NCI-H2196 treated with DMSO at 0.1 percent for 48 hours (cell line): ENCODE data around the gene TXNDC17.
"Not testable (repeated sequence)": the region's sequence is repeated elsewhere in the genome, so short reads cannot be mapped to it uniquely, and the experiment has no call there.

Experiments
- DNase-seq: peaks from one replicate; lab custom pipeline; 2025; ENCODE audit not compliant: unreplicated experiment; lab: John Stamatoyannopoulos, UW

TXNDC17 gene

DNA sequence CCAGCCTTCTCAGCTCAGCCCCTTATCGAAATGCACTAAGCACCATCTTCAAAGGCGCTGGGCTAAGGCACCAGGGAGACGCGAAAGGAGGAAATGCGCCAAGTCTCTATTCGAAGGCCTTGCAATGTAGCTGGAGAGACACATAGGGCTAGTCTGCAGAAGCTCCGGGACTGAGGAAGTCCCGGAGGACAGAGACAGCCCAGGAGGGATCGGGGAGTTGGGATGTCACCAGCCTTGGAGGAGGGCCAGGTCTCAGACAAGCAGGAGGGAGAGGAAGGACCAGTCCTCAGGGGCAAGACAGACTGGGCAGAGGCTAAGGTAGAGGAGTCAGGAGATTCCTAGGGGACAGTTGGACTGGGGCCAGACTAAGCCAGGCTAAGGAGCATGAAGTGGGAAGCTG lies 19.2 kb downstream of the TXNDC17 start:
- no peak for DNase-seq

DNA sequence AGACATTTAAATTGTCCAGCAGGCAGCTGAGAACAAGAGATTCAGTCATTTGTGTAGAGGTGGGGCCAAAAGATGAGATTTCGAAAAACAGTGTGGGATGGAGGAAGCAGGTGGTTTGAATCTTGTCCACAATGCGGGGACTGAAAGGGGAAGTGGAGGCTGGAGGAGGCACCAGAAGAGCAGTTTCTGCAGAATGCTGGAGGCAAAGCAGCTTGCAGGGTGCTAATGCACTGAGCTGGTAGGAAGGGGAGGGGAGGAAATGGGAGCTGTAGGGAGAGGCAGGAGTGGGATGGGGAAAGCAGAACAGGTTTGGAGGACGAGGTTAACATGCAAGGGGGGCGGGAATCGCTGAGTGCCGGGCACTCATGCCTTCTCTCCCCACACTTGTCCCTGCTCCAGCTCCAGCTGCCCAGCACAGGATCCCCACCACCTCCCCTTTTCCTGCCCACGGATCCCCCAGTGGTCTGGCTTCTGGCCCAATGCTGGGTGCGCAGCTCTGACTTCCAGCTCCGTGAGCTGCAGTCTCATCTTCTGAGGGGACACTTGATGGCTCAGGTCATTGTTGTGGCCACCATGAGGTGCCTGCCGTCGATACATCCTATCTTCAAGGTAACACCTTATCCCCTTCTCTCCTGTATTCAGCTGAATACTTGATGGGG lies 20.1 kb downstream of the TXNDC17 start:
- no peak for DNase-seq

DNA sequence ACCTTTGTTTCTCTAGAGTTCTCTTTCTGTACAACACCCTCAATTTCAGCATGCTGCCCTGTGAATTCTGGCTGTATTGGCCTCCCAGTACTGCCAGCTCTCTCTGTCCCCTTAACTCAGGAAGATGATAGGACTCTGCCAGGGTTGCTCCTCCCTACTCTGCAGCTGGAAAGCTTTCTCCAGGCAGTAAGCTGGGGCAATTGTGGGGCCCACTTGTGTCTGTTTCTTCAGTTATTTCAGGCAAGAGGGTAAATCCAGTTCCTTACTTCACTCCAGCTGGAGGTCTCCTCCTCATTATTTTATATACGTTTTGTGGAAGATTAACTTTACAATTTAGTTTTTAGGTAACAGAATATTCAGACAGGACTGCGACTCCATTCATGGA lies 20.6 kb downstream of the TXNDC17 start:
- DNase-seq = no peak

DNA sequence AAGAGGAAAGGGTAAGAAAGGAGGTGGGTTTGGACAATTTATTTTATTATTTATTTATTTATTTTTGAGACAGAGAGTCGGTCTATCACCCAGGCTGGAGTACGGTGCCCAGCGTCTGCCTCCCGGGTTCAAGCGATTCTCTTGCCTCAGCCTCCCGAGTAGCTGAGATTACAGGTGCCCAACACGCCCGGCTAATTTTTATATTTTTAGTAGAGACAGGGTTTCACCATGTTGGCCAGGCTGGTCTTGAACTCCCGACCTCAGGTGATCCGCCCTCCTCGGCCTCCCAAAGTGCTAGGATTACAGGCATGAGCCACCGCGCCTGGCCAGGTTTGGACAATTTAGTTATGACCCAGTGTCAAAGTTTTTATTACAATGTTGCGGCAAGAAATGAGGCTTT lies 22.3 kb downstream of the TXNDC17 start:
- not testable (repeated sequence) for DNase-seq

DNA sequence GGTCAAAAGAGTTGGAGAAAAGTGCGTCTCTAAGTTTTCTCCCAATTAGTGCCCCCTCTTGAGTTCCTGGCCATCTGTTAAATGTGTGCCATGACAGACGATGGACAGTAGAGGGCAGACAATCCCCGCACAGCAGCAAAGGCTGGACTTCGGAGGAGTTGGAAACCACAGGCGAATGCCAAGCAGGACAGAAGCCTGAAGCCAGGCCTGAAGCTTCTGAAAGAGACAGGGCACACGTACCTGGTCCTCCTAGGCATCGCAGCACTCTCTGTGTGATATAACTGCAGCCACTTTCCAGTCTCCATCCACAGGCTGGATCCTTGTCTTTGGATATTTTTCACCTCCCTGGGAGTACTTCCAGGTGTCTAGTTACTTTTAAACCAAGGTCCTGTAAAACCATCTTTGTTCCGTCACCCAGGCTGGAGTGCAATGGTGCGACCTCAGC lies 25.2 kb downstream of the TXNDC17 start:
- peak; percentile 13 for DNase-seq

DNA sequence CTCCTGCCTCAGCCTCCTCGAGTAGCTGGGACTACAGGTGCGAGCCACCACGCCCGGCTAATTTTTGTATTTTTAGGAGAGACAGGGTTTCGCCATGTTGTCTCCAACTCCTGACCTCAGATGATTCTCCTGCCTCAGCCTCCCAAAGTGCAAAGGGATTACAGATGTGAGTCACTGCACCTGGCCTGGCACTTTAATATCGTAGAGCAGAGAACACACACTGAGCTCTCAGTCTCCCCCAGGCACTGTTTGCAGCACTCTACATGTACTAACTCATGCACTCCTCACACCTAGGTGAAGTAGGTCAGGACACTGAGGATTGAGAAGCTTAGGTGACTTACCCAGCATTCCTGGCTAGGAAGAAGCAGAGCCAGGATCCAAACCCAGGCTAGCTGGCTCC lies 25.7 kb downstream of the TXNDC17 start:
- DNase-seq = no peak

DNA sequence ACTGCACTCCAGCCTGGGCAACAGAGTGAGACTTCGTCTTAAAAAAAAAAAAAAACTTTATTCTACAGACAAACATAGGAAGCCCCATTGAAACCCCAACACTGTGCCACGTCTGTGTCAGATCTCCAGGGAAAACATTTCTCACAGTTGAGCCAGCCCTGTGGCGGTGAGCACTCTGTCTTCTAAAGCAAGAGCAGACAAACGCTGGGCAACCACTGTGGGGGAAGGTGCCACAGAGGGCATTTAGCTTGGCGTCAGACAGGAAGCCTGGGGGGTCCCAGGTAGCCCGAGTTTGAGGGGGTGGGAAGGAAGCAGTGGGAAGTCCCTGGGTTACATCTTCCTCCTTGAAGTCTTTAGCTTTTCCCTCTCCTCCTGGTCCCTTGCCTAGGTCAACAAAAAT lies 26.7 kb downstream of the TXNDC17 start:
- no peak for DNase-seq

DNA sequence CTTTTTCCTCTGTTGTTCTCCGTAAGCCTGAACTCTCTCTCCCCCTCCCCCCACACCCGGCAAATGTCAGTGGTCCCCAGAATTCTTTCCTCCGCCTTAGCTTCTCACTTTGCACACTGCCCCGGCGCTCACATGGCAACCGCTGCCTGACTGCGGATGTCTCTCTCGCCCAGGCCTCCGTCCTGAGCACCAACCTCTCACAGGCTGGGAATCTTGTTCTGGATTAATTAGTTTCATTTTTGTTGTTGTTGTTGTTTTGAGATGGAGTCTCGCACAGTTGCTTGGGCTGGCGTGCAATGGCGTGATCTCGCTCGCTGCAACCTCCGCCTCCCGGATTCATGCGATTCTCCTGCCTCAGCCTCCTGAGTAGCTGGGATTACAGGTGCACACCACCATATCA lies 27.4 kb downstream of the TXNDC17 start:
- DNase-seq = no peak

DNA sequence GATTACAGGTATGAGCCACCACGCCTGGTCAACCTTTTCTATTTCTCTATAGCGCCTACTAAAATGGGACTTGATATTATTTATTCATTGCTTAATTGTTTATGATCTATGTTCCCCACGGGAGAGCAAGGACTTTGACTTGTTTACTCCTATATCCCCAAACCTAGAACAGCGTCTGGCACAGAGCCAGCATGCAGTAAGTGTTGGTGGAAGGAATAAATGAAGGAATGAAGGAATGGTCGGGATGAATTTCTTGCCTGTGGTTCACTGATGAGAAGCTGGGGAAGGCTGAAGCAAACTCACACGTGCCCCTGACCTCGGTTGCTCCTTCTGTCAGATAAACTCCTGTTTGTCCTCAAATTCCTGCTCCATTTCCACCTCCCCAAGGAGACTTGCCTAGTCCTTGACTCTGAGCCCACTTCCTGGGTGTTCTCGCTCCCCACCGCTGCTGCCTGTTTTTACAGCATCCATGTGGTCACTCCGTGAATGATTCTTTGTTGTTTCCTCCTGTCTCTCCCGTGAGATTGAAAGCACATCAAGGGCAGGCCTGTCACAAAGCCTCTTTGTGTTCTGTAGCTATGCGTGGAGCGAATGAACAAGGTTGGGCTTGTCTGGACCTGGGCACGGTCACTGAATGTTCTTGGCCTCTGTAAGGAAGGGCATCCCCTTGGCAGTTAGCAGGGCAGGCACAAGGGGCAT lies 28.0 kb downstream of the TXNDC17 start:
- no peak for DNase-seq

DNA sequence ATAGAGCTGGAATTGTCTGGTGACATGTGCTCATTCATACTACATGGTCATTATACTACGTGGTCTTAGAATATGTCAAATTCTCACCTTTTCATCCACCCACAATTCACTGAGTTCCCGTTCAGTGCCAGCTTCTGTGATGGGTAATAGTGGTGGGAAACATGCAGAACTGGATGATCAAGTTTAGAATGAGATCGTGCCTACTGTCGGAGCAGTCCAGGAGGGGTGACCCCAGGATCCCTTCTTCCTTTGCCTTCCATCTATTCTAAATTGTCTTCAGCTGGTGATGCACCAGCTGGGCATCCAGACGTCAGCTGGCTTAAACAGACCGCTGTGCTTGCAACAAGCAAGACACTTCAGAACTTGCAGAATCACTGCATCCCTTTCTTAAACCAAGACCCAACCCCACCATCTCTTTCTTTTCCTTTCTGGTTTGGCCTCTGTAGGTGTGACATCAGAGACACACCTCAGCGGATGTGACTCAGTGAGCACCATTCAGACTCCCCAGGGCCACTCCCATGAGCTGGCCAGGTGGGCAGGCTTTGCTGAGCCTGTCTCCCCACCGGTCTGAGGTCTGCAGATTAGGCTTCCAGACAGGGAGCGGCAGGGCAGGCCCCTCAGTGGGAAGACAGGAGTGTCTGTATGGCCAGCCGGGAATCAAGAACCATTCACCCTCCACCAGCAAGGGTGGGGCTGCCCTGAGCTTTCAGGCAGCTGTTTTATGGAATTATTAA lies 28.8 kb downstream of the TXNDC17 start:
- no peak for DNase-seq

DNA sequence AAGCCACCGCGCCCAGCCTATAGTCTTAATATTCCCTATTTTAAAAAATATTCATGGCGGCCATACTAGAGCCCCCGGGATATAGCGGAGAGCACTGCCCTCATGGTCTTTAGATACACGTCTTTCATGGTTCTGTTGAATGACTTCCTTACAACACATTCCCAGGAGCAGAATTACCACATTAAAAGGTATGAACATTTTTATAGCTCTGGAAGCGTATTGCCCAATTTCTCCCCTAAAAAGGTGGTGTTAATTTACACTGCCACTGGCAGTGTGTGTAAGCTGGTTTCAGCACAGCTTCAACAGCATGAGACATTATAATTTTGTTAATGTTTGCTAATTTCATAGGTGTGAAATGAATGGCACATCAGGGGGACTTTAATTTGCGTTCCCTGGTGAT lies 29.7 kb downstream of the TXNDC17 start:
- no peak for DNase-seq

DNA sequence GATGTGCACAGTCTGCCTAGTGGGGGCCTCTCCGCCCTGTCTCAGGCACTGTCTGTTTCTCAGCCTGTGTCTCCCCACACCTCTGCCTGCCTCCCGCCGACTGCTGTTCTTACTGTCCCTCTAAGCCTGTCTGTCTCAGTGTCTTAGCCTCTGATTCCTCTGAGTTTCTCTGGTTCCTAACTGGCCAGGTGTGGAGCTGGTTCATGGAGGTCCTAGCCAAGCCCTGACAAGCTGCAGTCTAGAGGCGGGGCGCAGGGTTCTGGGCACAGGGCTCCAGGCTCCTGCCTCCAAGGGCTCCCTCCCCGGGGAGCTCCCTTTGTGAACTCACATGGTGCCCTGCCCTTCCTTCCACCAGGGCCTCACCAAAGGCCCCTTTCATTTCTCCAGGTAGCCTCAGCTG lies 30.1 kb downstream of the TXNDC17 start:
- DNase-seq = no peak

DNA sequence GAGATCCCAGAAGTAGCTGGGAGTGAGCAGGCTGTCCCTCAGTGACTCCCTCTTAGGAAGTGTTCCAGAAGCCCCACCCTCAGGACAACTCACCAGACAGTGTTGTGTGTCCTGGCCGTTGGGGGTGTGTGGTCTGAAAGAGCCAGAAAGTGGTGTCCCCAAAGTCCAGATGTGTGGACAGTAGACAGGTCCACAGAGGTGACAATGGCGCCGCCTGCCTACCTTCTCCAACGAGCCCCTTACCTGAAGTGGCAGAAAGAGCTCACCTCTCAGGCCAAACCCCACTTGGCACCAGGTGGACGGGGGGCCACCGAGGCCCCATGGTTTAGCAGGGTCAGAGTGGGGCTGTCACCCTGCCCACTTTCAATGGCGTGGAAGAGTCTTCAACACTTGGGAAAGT lies 30.6 kb downstream of the TXNDC17 start:
- DNase-seq = no peak

DNA sequence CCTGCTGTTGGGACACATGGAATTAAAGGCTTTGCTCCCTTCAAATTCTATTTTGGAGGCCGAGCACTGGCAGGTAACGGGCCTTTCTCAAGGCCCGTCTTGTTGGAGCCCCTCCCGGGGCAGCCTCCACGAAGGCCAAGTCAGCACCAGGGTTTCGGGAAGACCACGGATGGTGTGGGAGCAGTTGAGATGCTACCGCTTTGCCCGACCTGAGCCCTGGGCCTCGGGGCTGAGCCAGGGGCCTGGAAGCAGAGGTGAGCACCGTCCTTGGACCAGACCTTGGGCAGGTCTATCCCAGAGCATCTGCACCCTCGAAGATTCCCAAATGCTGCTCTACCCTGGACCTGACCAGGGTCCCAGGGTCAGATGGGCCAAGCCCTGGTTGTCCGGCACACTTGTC lies 33.7 kb downstream of the TXNDC17 start:
- no peak for DNase-seq

DNA sequence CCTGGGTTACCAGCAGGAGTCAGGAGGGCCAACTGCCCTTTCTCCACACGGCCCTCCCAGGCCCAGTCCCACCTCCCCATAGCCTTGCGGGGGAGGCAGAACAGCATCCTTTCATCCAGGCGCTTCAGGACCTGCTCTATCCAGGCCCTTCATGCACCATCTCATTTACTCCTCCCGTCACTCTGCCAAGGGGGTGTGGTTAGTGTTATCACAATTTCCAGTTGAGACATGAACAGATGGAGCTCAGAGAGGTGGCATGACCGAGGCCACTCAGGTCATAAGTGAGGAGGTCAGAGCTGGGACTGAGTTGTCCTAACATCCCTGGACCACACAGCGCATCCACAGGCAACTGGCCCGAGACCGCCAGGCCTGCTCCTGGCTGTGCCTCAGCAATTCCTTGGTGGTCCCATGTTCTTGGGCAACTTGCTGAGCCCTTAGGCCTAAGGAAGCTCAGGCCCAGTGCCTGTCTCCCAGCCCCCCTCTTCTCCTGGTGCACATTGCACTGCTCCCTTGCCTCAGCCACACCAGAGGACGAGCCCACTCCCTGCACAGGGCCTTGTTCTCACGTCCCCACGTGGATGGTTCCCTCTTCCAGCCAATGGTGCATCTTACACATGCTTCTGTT lies 34.5 kb downstream of the TXNDC17 start:
- no peak for DNase-seq

DNA sequence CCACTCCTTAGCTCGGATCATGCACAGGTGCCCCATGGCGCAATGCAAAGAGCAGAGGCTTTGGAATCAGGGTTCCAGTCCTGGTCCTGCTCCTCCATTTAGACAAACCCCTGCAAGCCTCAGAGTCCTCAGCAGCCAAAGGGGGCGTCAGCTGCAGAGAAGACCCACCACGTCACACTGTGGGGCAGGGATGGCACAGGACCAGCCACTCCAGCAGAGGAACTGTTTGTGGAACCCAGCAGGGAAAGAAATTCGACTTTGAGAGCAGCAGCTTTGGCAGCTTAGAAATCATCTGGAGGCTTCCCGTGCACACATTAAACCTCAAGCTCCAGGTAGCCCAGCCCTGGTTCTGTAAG lies 35.9 kb downstream of the TXNDC17 start:
- no peak for DNase-seq

DNA sequence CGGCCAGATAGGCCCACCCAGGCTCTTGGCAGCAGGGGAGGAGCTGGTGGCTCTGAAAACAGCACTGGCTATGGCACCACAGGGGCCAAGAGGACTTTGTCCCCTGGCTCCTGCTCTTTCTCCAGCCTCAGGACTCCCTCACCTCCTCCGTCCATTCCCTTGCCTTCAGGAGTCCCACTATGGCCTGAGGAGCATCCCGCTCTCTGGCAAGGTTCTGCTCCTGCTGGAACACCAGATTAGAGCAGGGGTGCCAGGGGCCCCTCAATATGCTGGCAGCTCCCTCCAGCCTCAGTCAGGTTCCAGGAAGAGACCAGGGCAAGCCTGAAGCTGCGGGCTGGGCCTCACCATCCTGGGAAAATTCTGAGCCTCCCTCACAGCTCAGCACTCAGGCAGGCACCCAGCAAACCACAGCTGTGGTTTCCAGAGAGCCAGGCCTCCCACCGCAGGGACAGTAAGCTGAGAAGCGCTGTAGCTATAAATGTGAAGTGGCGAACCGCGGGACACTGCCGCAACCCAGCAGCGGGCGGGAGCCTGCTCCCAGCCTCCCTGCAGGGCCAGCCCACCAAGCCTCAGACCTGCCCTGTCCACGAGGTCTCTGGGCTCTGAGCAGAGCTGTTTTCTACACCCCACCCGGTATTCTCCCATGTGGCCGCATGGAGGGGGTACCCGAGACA lies 36.4 kb downstream of the TXNDC17 start:
- no peak for DNase-seq

DNA sequence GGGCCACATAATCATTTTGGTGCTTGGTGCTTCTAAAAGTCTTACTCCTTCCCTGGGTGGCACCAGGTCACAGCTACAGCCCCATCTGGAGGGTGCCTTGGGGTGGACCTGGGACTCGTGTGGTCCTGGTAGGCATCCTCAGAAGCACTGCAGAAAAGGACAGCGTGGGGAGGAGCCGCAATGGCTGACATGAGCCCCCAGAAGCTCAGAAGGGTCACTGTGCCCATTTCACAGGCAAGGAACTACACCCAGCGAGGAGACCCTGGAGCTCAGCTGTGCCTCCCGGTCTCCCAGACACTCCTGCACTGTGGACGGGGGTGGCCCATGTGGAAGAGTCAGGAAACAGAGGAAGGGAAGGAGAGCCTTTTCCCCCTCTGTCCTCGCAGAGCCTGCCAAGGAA lies 37.1 kb downstream of the TXNDC17 start:
- DNase-seq = no peak

DNA sequence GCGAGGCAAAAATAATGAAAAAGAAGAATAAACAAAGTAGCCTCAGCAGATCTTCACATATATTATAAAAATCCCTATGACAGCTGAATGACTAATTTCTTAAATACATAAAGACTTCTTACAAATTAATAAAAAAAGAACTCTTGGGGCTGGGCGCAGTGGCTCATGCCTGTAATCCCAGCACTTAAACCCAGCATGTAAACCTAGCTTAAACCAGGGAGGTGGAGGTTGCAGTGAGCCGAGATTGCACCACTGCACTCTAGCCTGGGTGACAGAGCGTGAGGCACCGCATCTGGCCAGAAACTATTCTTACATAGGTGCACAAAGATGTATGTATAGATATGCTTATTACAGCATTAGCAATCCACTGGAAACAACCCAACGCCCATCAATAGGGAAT lies 38.4 kb downstream of the TXNDC17 start:
- no peak for DNase-seq

DNA sequence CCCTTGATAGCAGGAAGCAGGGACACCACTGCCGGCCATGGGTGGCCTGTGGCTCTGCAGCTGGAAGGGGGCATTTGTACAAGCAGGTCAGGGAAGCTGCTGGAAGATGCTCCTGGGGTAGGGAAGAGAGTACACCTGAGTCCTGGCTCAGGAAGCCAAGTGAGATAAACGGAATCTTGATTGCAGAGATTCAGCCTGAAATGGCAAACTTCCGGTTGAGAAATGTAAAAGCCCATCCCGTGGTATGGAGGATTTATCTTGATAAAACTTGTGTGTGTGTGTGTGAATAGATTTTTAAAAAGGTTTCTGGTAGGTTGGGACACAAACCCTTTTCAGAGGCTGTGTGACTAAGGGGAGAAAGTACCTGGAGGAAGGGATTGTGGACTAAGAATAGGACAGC lies 40.3 kb downstream of the TXNDC17 start:
- no peak for DNase-seq

DNA sequence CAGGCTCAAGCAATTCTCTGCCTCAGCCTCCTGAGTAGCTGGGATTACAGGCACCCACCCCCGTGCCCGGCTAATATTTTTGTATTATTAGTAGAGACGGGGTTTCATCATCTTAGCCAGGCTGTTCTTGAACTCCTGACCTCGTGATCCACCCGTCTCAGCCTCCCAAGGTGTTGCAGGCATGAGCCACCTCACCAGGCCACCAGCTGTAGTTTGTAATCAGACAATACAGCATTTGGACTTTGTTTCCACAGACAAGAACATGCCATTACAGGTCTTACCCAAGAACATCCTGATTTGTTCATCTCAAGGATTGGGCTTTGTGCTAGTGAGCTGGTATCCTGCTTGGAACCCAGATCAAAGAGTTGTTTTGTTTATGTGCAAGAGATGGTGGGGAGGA lies 40.8 kb downstream of the TXNDC17 start:
- DNase-seq = no peak
